ENCODE results near the gene ZIC4.

The ZIC4 gene

DNA sequence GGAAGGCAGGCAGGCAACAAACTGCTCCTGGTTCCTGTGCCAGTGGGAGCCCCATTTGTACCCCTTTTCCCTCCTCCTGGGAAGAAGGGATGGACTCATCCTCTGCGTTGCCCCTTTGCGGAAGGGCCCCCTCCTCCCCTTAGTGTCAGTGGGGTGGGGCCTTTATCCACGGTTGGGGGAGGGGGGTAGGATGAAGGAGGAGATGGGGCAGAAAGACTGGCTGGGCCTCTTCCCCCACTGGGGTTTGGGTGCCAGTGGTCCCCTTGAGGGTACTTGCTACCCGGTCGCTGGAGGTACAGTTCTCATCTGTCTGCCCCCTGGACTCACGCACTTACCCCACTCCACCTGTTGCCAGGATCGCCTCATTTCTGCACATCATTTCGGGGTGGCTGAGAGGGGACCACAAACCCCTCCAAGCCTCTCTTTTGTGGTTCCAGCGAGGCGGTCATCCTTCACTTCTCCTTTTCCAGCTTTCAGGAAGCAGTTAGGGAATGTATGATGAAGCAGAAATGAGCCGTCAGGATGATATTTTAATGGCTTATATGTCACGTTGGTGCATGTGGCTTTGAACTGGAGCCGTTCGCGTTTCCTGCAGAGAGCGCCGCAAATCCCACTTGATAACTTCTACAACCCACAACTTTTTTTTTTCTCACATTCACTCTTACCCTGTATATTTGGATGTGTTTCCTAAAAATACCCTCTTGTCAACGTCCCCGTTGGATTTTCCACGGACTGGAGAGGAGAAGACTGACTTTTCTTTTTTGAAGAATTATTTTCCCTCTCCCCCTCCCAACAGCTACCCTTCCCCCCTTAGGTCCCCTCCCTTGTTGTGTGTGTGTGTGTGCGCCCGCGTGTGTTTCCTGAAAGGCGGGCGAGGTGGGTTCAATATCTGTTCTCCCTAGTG, at the start of gene ZIC4:
Gene ZIC4, minus strand, starts transcription at position 516 of the 904 bp plus-strand sequence. CDS start 3,746 bp downstream, outside the sequence.
- no peaks in the 10 kb centered on the region for H3K27me3 ChIP-seq (replicated peaks)
- H3K4me3 ChIP-seq (ENCODE audit: low read depth, low read length) = peak within 1 kb of the TSS; percentile 50
- no peak for DNase-seq
- H3K36me3 ChIP-seq (replicated peaks) = no peaks in the 10 kb centered on the region
- TF ChIP-seq, protein P1, sequence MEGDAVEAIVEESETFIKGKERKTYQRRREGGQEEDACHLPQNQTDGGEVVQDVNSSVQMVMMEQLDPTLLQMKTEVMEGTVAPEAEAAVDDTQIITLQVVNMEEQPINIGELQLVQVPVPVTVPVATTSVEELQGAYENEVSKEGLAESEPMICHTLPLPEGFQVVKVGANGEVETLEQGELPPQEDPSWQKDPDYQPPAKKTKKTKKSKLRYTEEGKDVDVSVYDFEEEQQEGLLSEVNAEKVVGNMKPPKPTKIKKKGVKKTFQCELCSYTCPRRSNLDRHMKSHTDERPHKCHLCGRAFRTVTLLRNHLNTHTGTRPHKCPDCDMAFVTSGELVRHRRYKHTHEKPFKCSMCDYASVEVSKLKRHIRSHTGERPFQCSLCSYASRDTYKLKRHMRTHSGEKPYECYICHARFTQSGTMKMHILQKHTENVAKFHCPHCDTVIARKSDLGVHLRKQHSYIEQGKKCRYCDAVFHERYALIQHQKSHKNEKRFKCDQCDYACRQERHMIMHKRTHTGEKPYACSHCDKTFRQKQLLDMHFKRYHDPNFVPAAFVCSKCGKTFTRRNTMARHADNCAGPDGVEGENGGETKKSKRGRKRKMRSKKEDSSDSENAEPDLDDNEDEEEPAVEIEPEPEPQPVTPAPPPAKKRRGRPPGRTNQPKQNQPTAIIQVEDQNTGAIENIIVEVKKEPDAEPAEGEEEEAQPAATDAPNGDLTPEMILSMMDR (IDR thresholded peaks at IDR 0.05; ENCODE audit: low read depth, low read length, missing control alignments) = no peak
- in situ Hi-C loops (cut with HindIII; ENCODE audit: low pct_ligation_motif_present, low sequenced_read_pairs) = loop anchor here (25.0 kb wide), 1 partner anchor 681 kb away; no protein-coding TSS in a partner anchor
- H3K27ac ChIP-seq = peak within 1 kb of the TSS; percentile 85

DNA sequence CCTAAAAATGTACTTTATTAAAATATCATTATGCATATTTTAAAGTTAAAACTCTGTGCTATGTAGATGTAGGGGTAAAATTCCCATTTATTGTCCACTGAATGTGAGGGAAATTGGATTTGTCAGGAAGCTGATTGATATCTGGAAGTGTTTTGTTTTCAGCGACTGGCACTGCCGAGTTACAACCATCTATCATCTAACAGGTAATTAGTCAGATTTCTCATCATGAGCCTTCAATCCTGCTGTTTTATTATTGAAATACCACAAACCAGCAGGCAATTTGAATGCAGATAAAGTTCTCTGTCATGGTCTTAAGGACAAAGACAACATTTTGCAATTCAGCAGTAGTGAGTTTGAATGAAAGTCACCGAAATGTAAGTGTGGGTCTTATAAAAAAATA, 43.3 kb upstream of the ZIC4 start:
- H3K36me3 ChIP-seq (replicated peaks) = no peaks in the 10 kb centered on the region
- TF ChIP-seq, protein P1 (IDR thresholded peaks at IDR 0.05; ENCODE audit: low read depth, low read length, missing control alignments) = no peak
- H3K27ac ChIP-seq = no peak overlapping the region
- in situ Hi-C loops (cut with HindIII; ENCODE audit: low pct_ligation_motif_present, low sequenced_read_pairs) = no loop called here
- H3K27me3 ChIP-seq (replicated peaks) = no peaks in the 10 kb centered on the region
- no peak for DNase-seq
- no peak overlapping the region for H3K4me3 ChIP-seq (ENCODE audit: low read depth, low read length)

DNA sequence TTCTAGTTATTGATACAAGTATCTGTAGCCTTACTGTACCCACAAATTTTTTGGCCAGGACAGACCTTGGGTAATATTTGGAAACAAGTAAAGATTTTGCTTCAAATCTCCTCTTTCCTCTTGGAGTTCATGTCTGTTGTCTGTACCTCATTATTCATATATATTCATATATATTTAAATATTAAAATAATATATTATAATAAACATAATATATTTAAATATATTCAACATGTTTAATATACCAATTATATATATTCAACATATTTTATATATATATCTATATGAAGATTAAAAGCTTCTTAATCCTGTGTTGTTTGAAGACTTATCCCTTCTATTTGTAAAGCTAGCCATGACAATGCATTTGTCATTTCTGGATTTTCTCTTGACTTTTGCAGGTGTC, 40.9 kb upstream of the ZIC4 start:
- Histone ChIP-seq H3K36me3 (replicated peaks) (no peaks in the 10 kb centered on the region), H3K27me3 (replicated peaks) (no peaks in the 10 kb centered on the region), H3K27ac (no peak overlapping the region), H3K4me3 (ENCODE audit: low read depth, low read length) (no peak overlapping the region)
- no peak for DNase-seq
- TF ChIP-seq, protein P1 (IDR thresholded peaks at IDR 0.05; ENCODE audit: low read depth, low read length, missing control alignments) = no peak
- in situ Hi-C loops (cut with HindIII; ENCODE audit: low pct_ligation_motif_present, low sequenced_read_pairs) = no loop called here

DNA sequence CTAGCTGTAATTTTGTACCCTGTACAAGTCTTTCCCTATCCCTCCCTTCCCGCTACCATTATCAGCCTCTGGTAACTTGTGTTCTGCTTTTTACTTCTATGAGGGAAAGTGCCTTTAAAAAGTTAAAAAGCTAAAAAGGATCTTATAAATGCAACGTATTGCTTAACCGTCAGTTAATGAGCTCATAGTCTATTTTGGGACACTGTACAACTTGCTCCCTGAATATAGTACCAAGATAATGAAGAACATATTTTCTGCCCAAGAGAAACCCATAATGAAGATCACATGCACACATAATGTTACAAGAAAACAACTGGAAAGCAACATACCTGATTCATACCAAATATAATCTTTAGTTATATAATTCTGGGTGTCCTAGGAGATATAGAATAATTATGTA, 25.4 kb upstream of the ZIC4 start:
- Histone ChIP-seq H3K27ac (no peak overlapping the region), H3K36me3 (replicated peaks) (no peaks in the 10 kb centered on the region), H3K27me3 (replicated peaks) (no peaks in the 10 kb centered on the region), H3K4me3 (ENCODE audit: low read depth, low read length) (no peak overlapping the region)
- TF ChIP-seq, protein P1 (IDR thresholded peaks at IDR 0.05; ENCODE audit: low read depth, low read length, missing control alignments) = no peak
- no peak for DNase-seq
- in situ Hi-C loops (cut with HindIII; ENCODE audit: low pct_ligation_motif_present, low sequenced_read_pairs) = no loop called here

DNA sequence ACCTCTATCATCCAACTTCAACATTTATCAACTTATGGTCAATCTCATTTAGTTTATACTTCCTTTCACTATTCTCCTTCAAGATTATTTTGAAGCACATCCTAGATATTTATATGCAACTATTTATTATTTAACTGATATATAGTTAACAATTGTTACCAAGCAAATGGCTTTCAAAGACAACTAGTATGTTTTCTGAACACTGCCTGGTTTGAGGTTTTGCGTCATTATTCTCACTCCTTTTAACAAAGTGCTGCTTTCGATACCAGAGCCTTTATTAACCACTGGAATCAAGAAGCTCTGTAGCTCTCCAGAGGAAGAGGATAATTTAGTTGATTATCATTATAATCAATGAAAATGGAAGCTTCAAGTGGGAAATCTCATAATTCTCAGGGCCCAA, 22.4 kb upstream of the ZIC4 start:
- no peak for DNase-seq
- Histone ChIP-seq H3K27ac (no peak overlapping the region), H3K27me3 (replicated peaks) (no peaks in the 10 kb centered on the region), H3K4me3 (ENCODE audit: low read depth, low read length) (no peak overlapping the region), H3K36me3 (replicated peaks) (no peaks in the 10 kb centered on the region)
- in situ Hi-C loops (cut with HindIII; ENCODE audit: low pct_ligation_motif_present, low sequenced_read_pairs) = no loop called here
- TF ChIP-seq, protein P1 (IDR thresholded peaks at IDR 0.05; ENCODE audit: low read depth, low read length, missing control alignments) = no peak
